ENCODE measurements around the gene SPHKAP. TPM values are rescaled to one million over a fixed set of nuclear protein-coding genes. Genes with fewer than 3 reads are reported as not detected.
"Not testable (repeated sequence)": the region's sequence is repeated elsewhere in the genome, so short reads cannot be mapped to it uniquely, and the experiment has no call there.

The SPHKAP gene, protein sequence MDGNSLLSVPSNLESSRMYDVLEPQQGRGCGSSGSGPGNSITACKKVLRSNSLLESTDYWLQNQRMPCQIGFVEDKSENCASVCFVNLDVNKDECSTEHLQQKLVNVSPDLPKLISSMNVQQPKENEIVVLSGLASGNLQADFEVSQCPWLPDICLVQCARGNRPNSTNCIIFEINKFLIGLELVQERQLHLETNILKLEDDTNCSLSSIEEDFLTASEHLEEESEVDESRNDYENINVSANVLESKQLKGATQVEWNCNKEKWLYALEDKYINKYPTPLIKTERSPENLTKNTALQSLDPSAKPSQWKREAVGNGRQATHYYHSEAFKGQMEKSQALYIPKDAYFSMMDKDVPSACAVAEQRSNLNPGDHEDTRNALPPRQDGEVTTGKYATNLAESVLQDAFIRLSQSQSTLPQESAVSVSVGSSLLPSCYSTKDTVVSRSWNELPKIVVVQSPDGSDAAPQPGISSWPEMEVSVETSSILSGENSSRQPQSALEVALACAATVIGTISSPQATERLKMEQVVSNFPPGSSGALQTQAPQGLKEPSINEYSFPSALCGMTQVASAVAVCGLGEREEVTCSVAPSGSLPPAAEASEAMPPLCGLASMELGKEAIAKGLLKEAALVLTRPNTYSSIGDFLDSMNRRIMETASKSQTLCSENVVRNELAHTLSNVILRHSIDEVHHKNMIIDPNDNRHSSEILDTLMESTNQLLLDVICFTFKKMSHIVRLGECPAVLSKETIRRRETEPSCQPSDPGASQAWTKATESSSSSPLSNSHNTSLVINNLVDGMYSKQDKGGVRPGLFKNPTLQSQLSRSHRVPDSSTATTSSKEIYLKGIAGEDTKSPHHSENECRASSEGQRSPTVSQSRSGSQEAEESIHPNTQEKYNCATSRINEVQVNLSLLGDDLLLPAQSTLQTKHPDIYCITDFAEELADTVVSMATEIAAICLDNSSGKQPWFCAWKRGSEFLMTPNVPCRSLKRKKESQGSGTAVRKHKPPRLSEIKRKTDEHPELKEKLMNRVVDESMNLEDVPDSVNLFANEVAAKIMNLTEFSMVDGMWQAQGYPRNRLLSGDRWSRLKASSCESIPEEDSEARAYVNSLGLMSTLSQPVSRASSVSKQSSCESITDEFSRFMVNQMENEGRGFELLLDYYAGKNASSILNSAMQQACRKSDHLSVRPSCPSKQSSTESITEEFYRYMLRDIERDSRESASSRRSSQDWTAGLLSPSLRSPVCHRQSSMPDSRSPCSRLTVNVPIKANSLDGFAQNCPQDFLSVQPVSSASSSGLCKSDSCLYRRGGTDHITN (N-terminal part only)
- under 1 TPM in 1 of 2 donors, not detected in 1; 0.18 TPM for total RNA-seq
- polyA plus RNA-seq (ENCODE audit: insufficient read length in 6 of 6), result 1 to 10 TPM in 4 of 6 donors, under 1 TPM in 2; 0.75 to 1.8 (median 1.4) TPM
- long read RNA-seq, donor 1, result 0 reads
- long read RNA-seq, donor 2, result 0 reads
- long read RNA-seq, donor 3, result 0 reads
- long read RNA-seq, donor 4, result 0 reads
- long read RNA-seq, donor 5, result 0 reads
- long read RNA-seq, donor 6, full-length matches to known transcripts, result 1 of 1 reads
- long read RNA-seq, donor 6, partial matches to known transcripts, result 0 of 1 reads
- long read RNA-seq, donor 6, other reads (novel, unspliced or antisense), result 0 of 1 reads
- long read RNA-seq, donor 7, result 0 reads
- long read RNA-seq, donor 8, result 0 reads
- long read RNA-seq, donor 9, result 0 reads
- long read RNA-seq, donor 10, result 0 reads
- long read RNA-seq, donor 11, partial matches to known transcripts, result 6 of 6 reads
- long read RNA-seq, donor 11, other reads (novel, unspliced or antisense), result 0 of 6 reads
- long read RNA-seq, donor 12, result 0 reads

DNA sequence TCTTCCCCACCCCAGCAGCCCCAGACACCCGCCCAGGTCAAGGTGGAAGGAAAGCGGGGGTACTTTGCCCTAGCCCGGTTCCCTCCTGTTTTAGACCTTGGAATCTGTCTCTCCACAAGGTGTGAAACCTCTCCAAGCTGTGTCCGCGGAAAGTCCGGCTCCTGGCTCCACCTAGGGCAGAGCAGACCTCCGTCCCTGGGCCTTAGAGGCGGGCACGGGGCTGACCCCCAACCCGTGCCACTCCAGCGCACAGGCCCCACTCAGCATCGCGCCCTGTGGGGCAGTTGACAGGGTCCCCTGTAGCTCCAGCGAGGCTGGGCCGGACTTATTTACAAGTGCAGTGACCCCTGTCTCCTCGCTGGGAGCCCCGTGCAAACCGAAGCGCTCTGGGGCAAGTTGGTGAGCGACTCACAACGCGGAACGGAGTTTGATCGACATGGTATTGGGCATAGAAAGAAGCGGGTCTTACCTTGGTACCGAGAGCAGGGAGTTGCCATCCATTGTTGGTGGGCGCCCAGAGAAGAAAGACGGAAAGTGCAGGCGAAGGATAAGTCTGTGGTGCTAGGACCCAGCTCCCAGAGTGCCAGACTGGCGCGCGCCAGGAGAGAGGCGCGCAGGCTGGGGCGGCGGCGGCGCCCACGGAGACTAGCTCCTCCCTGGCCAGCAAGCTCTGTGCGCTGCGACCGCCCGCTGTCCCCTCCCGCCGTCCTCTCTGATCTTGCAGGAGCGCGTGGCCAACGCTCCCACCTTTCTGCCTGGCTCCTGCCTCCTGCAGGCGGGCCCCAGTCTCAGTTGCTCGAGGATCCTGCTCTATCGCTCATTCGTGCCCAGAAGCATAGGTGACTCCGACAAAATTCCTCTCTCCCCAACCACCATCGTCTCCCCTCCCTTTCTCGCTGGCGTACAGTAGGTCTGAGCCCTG, at the start of gene SPHKAP:
Gene SPHKAP (minus strand): TSS at position 590 of the 922 bp plus-strand sequence. CDS start 89 bp downstream, at position 501.
- Histone ChIP-seq H3K4me3 (no peak within 1 kb of the TSS), H3K4me1 (no peaks in the 10 kb centered on the region), H3K36me3 (no peaks in the 10 kb centered on the region), H3K27ac (no peak within 1 kb of the TSS), H3K9me3 (peaks cover 0 to 6% of the 10 kb centered on the region in 2 donors), H3K27me3 (peaks cover 23 to 32% of the 10 kb centered on the region in 2 donors)
- DNase-seq, result peak in 3 of 4 donors; percentile 19 to 67 (median 42)
- ATAC-seq, result no peak
- TF ChIP-seq, protein P1, sequence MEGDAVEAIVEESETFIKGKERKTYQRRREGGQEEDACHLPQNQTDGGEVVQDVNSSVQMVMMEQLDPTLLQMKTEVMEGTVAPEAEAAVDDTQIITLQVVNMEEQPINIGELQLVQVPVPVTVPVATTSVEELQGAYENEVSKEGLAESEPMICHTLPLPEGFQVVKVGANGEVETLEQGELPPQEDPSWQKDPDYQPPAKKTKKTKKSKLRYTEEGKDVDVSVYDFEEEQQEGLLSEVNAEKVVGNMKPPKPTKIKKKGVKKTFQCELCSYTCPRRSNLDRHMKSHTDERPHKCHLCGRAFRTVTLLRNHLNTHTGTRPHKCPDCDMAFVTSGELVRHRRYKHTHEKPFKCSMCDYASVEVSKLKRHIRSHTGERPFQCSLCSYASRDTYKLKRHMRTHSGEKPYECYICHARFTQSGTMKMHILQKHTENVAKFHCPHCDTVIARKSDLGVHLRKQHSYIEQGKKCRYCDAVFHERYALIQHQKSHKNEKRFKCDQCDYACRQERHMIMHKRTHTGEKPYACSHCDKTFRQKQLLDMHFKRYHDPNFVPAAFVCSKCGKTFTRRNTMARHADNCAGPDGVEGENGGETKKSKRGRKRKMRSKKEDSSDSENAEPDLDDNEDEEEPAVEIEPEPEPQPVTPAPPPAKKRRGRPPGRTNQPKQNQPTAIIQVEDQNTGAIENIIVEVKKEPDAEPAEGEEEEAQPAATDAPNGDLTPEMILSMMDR (IDR thresholded peaks at IDR 0.05), result no peak
- intact Hi-C loops (cut with DNase I), result no loop called here

DNA sequence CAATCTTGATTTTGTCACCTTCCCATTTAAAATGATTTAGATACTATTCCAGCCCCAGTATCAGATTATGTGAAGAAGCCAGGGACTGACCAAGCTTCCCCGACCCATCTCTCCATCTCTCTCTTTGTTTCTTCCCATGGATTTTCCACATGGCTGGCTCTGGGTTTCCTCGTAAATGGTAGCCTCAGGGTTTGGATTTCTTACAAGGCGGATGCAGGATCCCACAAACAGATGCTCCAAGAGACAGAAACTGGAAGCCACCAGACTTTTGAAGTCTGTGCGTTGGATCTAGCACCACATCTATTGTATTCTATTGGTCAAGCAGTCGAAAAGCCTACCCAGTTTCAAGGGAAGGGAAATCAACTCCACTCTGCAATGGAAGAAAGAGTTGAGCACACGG, 46.0 kb upstream of the SPHKAP start:
- H3K4me3 ChIP-seq, result no peak overlapping the region
- intact Hi-C loops (cut with DNase I), result no loop called here
- H3K9me3 ChIP-seq, result no peaks in the 10 kb centered on the region
- H3K36me3 ChIP-seq, result no peaks in the 10 kb centered on the region
- TF ChIP-seq, protein P1 (IDR thresholded peaks at IDR 0.05), result no peak
- H3K27me3 ChIP-seq, result no peaks in the 10 kb centered on the region
- no peak overlapping the region for H3K27ac ChIP-seq
- DNase-seq, result no peak
- H3K4me1 ChIP-seq, result no peaks in the 10 kb centered on the region
- no peak for ATAC-seq

DNA sequence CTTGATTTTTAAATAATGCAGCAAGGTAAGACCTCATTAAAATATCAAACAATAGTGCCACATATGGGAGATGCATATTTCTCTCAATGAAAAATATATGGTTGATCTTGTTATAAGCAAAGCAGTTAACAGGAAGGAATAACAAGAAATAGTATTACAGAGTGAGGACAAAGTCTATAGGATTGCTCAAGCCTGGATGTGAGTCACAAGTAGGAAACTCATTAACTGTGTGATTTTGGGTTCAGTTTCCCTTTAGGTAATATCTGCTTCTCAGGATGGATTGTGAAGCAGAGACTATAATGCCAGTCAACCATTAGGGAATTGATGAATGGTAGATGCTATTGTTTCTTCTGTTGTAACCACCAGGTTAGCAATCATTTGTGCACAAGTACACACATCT, 42.9 kb upstream of the SPHKAP start:
- intact Hi-C loops (cut with DNase I), result no loop called here
- no peaks in the 10 kb centered on the region for H3K9me3 ChIP-seq
- H3K27me3 ChIP-seq, result no peaks in the 10 kb centered on the region
- TF ChIP-seq, protein P1 (IDR thresholded peaks at IDR 0.05), result no peak
- no peaks in the 10 kb centered on the region for H3K4me1 ChIP-seq
- H3K27ac ChIP-seq, result no peak overlapping the region
- H3K4me3 ChIP-seq, result no peak overlapping the region
- DNase-seq, result no peak
- ATAC-seq, result no peak
- no peaks in the 10 kb centered on the region for H3K36me3 ChIP-seq

DNA sequence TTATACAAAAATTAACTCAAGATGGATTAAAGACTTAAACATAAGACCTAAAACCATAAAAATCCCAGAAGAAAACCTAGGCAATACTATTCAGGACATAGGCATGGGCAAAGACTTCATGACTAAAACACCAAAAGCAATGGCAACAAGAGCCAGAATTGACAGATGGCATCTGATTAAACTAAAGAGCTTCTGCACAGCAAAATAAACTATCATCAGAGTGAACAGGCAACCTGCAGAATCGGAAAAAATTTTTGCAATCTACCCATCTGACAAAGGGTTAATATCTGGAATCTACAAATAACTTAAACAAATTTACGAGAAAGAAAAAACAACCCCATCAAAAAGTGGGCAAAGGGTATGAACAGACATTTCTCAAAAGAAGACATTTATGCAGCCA, 37.1 kb upstream of the SPHKAP start:
- H3K27me3 ChIP-seq; H3K4me3 ChIP-seq; DNase-seq; H3K36me3 ChIP-seq; H3K4me1 ChIP-seq; H3K9me3 ChIP-seq; ATAC-seq; H3K27ac ChIP-seq; intact Hi-C loops (cut with DNase I): not testable (repeated sequence)

Data from left lung (tissue), 14 donors.